Astrocyte of the spinal cord (primary cell): Measurements from ENCODE around the gene COL4A1.

Experiments
- DNase-seq: peaks from one replicate; pipeline ENCODE4 v3.0.0; 2011; ENCODE audit warnings: low read depth, low spot score
- H3K4me3 ChIP-seq: 2 replicates; pipeline ENCODE4 v1.5.1; 2011; ENCODE audit warnings: low read depth, mild to moderate bottlenecking, low read length, moderate library complexity
- CTCF ChIP-seq: IDR thresholded peaks from 2 replicates; pipeline ENCODE4 v1.5.1; 2012; ENCODE audit warnings: low read depth, mild to moderate bottlenecking, low read length, inconsistent platforms
- in situ Hi-C: cut with HindIII; loops from 2 replicates; pipeline ENCODE4 v1.10.0; 2017; ENCODE audit warnings: low sequenced_read_pairs

COL4A1 gene

DNA sequence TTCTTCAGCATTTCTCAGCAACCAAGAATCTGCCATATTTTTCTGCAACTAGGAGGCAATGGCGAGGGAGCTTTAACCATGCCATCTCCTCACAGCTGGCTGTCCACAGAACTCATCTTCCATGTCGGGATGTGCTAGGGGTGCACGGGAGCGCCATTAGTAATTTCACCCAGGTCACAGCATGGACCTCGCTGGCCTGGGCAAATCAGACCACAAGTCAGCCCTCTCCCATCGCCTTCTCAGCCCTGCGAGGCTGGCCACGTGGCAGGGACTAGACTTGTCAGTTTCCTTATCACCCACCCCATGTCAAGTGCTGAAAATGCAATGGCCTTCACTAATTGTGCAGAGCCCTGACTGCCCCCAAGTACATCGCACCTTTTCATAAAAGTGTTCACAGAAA lies 15.7 kb downstream of the COL4A1 start:
- TF ChIP-seq CTCF: no peak
- in situ Hi-C loops: no loop called here
- H3K4me3 ChIP-seq: no peak overlapping the region
- no peak for DNase-seq

GRCh38 chr13:110290826-110291225 lies 16.1 kb downstream of the COL4A1 start:
- no peak for TF ChIP-seq CTCF
- H3K4me3 ChIP-seq: no peak overlapping the region
- in situ Hi-C loops: no loop called here
- DNase-seq: no peak

GRCh38 chr13:110290153-110290552 lies 16.8 kb downstream of the COL4A1 start:
- no peak for DNase-seq
- in situ Hi-C loops: no loop called here
- no peak overlapping the region for H3K4me3 ChIP-seq
- no peak for TF ChIP-seq CTCF

DNA sequence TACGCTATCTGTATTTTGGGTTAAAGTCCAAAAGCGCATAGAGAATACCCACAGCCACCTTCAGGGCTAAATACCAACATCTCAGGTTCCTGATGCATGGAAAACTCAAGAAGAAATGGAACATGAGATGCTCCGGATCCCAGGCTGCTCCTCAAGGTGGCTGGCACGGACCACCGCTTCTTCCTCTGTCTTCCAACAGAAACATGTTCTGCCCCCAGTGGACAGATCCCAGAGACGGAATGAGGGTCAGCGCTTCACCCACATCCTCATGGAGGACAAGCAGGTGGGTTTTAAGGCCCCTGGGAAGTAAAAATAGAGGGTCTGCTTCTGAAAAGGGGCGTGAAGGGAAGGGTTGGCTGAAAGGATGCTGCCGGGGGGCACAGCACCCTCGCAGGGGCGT lies 17.3 kb downstream of the COL4A1 start:
- in situ Hi-C loops: no loop called here
- H3K4me3 ChIP-seq: no peak overlapping the region
- no peak for TF ChIP-seq CTCF
- DNase-seq: no peak

GRCh38 chr13:110289174-110289573 lies 17.8 kb downstream of the COL4A1 start:
- TF ChIP-seq CTCF: no peak
- no peak for DNase-seq
- in situ Hi-C loops: no loop called here
- H3K4me3 ChIP-seq: no peak overlapping the region

- no peak for DNase-seq
- no peak for TF ChIP-seq CTCF
- in situ Hi-C loops: no loop called here
- no peak overlapping the region for H3K4me3 ChIP-seq
Measured at GRCh38 chr13:110286833-110287819, 19.8 kb downstream of the COL4A1 start.
